Gastroesophageal sphincter (tissue), 3 donors: Measurements from ENCODE around the gene SLC9A7.

Source experiments
- POLR2A ChIP-seq, 2 donors: fragments of 450-650 bp; IDR thresholded peaks; one replicate each; pipeline ENCODE4 v1.6.1; 2017; ENCODE audit warnings: antibody characterized with exemption in 2 of 2, mild to moderate bottlenecking in 2 of 2, moderate library complexity in 1 of 2
- POLR2AphosphoS5 ChIP-seq: sonication (generic); formaldehyde crosslinking; IDR thresholded peaks from one replicate; pipeline ENCODE4 v1.6.1; 2017; ENCODE audit warnings: antibody characterized with exemption
- TF ChIP-seq, protein P1 (sequence below), 4 experiments: fragments of 200-600 bp in 2 of 4; fragments of 450-650 bp in 2 of 4; sonication (generic) in 1 of 4; IDR thresholded peaks; one replicate each; pipeline ENCODE4 v1.5.1; 2017 to 2019; ENCODE audit warnings: antibody characterized with exemption in 4 of 4, mild to moderate bottlenecking in 2 of 4, moderate library complexity in 2 of 4

DNA sequence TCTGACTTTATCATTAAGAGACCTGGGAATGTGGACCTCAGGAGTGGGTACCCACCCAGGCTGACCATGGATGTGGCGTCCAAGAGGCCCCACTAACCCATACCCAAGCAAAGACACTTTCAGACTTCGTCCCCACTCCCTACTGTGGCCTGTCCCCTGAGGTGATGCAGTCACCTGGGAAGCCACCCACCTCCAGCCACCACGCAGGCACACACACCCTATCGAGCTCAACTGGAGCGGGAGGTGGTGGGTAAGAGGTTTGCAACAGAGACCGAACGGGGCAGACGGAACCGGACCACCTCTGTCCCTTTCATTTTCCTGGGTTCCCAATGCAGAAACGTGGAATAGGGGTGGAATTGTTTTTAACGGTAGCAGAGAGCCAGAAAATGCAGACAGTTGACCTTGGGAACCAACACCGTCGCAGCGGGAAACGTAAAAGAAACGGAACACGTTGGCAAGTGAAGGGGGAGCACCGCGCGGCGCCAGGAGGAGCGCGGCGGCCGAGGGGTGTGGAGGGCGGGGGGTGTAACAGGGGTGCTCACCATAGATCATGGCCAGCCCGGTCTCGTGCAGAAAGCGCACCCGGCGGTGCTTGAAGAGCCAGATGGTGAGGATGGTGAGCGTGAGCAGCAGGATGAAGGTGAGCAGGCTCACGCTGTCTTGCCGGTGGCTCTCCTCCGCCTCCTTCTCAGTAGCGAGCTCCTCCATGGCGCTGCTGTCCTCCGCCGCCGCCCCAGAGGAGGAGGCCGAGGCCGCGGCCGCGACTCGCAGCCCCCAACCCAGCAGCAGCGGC is 559 bp downstream of the SLC9A7 start:
- TF ChIP-seq, protein P1, sequence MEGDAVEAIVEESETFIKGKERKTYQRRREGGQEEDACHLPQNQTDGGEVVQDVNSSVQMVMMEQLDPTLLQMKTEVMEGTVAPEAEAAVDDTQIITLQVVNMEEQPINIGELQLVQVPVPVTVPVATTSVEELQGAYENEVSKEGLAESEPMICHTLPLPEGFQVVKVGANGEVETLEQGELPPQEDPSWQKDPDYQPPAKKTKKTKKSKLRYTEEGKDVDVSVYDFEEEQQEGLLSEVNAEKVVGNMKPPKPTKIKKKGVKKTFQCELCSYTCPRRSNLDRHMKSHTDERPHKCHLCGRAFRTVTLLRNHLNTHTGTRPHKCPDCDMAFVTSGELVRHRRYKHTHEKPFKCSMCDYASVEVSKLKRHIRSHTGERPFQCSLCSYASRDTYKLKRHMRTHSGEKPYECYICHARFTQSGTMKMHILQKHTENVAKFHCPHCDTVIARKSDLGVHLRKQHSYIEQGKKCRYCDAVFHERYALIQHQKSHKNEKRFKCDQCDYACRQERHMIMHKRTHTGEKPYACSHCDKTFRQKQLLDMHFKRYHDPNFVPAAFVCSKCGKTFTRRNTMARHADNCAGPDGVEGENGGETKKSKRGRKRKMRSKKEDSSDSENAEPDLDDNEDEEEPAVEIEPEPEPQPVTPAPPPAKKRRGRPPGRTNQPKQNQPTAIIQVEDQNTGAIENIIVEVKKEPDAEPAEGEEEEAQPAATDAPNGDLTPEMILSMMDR (IDR thresholded peaks at IDR 0.05): no peak
- TF ChIP-seq POLR2AphosphoS5 (no peak), POLR2A (IDR thresholded peaks at IDR 0.05) (no peak)
